Adrenal gland (tissue), 5 donors: ENCODE results near the gene RPL36.

Experiments
- CTCF ChIP-seq, 6 experiments: fragments of 450-650 bp in 4 of 6; fragments of 200-600 bp in 2 of 6; sonication (generic) in 1 of 6; IDR thresholded peaks; 1 replicate in 5 of 6; 2 replicates in 1 of 6; pipeline versions ENCODE4 v1.5.1 to v1.8.0; 2016 to 2021; ENCODE audit warnings: antibody characterized with exemption in 6 of 6, mild to moderate bottlenecking in 2 of 6, moderate library complexity in 1 of 6
- POLR2A ChIP-seq, 2 donors: fragments of 450-650 bp; IDR thresholded peaks; one replicate each; pipeline ENCODE4 v1.6.1; 2017; ENCODE audit warnings: antibody characterized with exemption in 2 of 2, mild to moderate bottlenecking in 2 of 2, moderate library complexity in 1 of 2
- donor health status: DM: no; HTN: no; CAD: no.

- no peak for TF ChIP-seq CTCF (IDR thresholded peaks at IDR 0.05)
- no peak for TF ChIP-seq POLR2A (IDR thresholded peaks at IDR 0.05)
Measured at GRCh38 chr19:5643060-5643459, 47.0 kb upstream of the RPL36 start.
